Stomach smooth muscle (tissue), 2 donors: Measurements from ENCODE around the gene AMBRA1.

Experiments
- H3K27ac ChIP-seq: one replicate; pipeline ENCODE4 v1.7.0; 2013; ENCODE audit warnings: mild to moderate bottlenecking, low read length, inconsistent platforms
- H3K27me3 ChIP-seq, 2 donors: one replicate each; pipeline ENCODE4 v1.7.0; 2013; ENCODE audit warnings: low read length in 2 of 2; ENCODE audit not compliant: insufficient read depth in 2 of 2, control insufficient read depth in 1 of 2
- H3K36me3 ChIP-seq, 2 donors: one replicate each; pipeline ENCODE4 v1.7.0; 2013; ENCODE audit warnings: low read length in 2 of 2; ENCODE audit not compliant: control insufficient read depth in 2 of 2, insufficient read depth in 2 of 2
- H3K4me1 ChIP-seq: one replicate; pipeline ENCODE4 v1.7.0; 2013; ENCODE audit warnings: low read length; ENCODE audit not compliant: control insufficient read depth, insufficient read depth
- H3K4me3 ChIP-seq, 2 donors: one replicate each; pipeline ENCODE4 v1.7.0; 2013; ENCODE audit warnings: low read length in 2 of 2
- H3K9ac ChIP-seq, 2 donors: one replicate each; pipeline ENCODE4 v1.7.0; 2013; ENCODE audit warnings: low read length in 2 of 2, mild to moderate bottlenecking in 1 of 2
- H3K9me3 ChIP-seq, 2 donors: one replicate each; pipeline ENCODE4 v1.7.0; 2013; ENCODE audit warnings: low read length in 2 of 2; ENCODE audit not compliant: control insufficient read depth in 2 of 2
- donor health status: healthy.
- donor health status: Pancreatic carcinoma.

The AMBRA1 gene

GRCh38 chr11:46386674-46387073, 207.1 kb downstream of the AMBRA1 start:
- Histone ChIP-seq H3K4me3 (no peak overlapping the region), H3K9ac (no peak overlapping the region), H3K9me3 (no peaks in the 10 kb centered on the region), H3K36me3 (no peaks in the 10 kb centered on the region), H3K4me1 (peaks cover 30% of the 10 kb centered on the region), H3K27me3 (peaks cover 40 to 84% of the 10 kb centered on the region in 2 donors), H3K27ac (no peak overlapping the region)

- no peaks in the 10 kb centered on the region for H3K36me3 ChIP-seq
- no peaks in the 10 kb centered on the region for H3K9me3 ChIP-seq
- H3K4me1 ChIP-seq, result peaks cover 31% of the 10 kb centered on the region
- no peak overlapping the region for H3K9ac ChIP-seq
- H3K27me3 ChIP-seq, result peaks cover 40 to 80% of the 10 kb centered on the region in 2 donors
- H3K4me3 ChIP-seq, result no peak overlapping the region
- H3K27ac ChIP-seq, result no peak overlapping the region
These were observed 207.7 kb downstream of the AMBRA1 start for GRCh38 chr11:46386005-46386578.

GRCh38 chr11:46385169-46386004, 208.4 kb downstream of the AMBRA1 start:
- H3K36me3 ChIP-seq, result no peaks in the 10 kb centered on the region
- no peak overlapping the region for H3K27ac ChIP-seq
- peaks cover 35 to 73% of the 10 kb centered on the region in 2 donors for H3K27me3 ChIP-seq
- no peak overlapping the region for H3K9ac ChIP-seq
- H3K4me3 ChIP-seq, result no peak overlapping the region
- H3K4me1 ChIP-seq, result peaks cover 35% of the 10 kb centered on the region
- H3K9me3 ChIP-seq, result no peaks in the 10 kb centered on the region

GRCh38 chr11:46383974-46384701, 209.7 kb downstream of the AMBRA1 start:
- no peaks in the 10 kb centered on the region for H3K9me3 ChIP-seq
- H3K36me3 ChIP-seq, result no peaks in the 10 kb centered on the region
- H3K4me3 ChIP-seq, result no peak overlapping the region
- H3K27me3 ChIP-seq, result peaks cover 26 to 60% of the 10 kb centered on the region in 2 donors
- H3K27ac ChIP-seq, result no peak overlapping the region
- H3K4me1 ChIP-seq, result peaks cover 29% of the 10 kb centered on the region
- no peak overlapping the region for H3K9ac ChIP-seq

GRCh38 chr11:46383404-46383758, 210.4 kb downstream of the AMBRA1 start:
- H3K36me3 ChIP-seq, result no peaks in the 10 kb centered on the region
- no peak overlapping the region for H3K27ac ChIP-seq
- H3K4me3 ChIP-seq, result no peak overlapping the region
- peaks cover 21 to 53% of the 10 kb centered on the region in 2 donors for H3K27me3 ChIP-seq
- H3K9me3 ChIP-seq, result no peaks in the 10 kb centered on the region
- H3K9ac ChIP-seq, result no peak overlapping the region
- peaks cover 27% of the 10 kb centered on the region for H3K4me1 ChIP-seq

- Histone ChIP-seq H3K27me3 (peaks cover 16 to 48% of the 10 kb centered on the region in 2 donors), H3K4me1 (peaks cover 24% of the 10 kb centered on the region), H3K9ac (peak overlapping the region in 1 of 2 donors; percentile 5), H3K9me3 (no peaks in the 10 kb centered on the region), H3K4me3 (peak overlapping the region; percentile 59 to 72), H3K36me3 (no peaks in the 10 kb centered on the region), H3K27ac (no peak overlapping the region)
These were observed 211.0 kb downstream of the AMBRA1 start for GRCh38 chr11:46382646-46383403.

- H3K27me3 ChIP-seq, result peaks cover 12 to 40% of the 10 kb centered on the region in 2 donors
- H3K4me3 ChIP-seq, result peak overlapping the region; percentile 59 to 72
- no peak overlapping the region for H3K27ac ChIP-seq
- H3K9me3 ChIP-seq, result no peaks in the 10 kb centered on the region
- peak overlapping the region in 1 of 2 donors; percentile 21 for H3K9ac ChIP-seq
- peaks cover 24% of the 10 kb centered on the region for H3K4me1 ChIP-seq
- H3K36me3 ChIP-seq, result no peaks in the 10 kb centered on the region
These were observed 211.8 kb downstream of the AMBRA1 start for GRCh38 chr11:46381819-46382645.

GRCh38 chr11:46381048-46381818, 212.6 kb downstream of the AMBRA1 start, which contains the start of gene MDK:
Gene MDK (plus strand): TSS chr11:46381669. CDS start chr11:46382058, 389 bp downstream.
- Histone ChIP-seq H3K4me1 (peaks cover 24% of the 10 kb centered on the region), H3K27me3 (peaks cover 5 to 32% of the 10 kb centered on the region in 2 donors), H3K36me3 (peaks cover 0 to 5% of the 10 kb centered on the region in 2 donors), H3K9ac (peak within 1 kb of the TSS; percentile 66 to 76), H3K9me3 (no peaks in the 10 kb centered on the region), H3K4me3 (peak within 1 kb of the TSS; percentile 73 to 78), H3K27ac (peak within 1 kb of the TSS; percentile 53)

GRCh38 chr11:46380340-46381047, 213.3 kb downstream of the AMBRA1 start:
- Histone ChIP-seq H3K4me3 (peak overlapping the region; percentile 73 to 78), H3K4me1 (peaks cover 24% of the 10 kb centered on the region), H3K27ac (peak overlapping the region; percentile 53), H3K9me3 (no peaks in the 10 kb centered on the region), H3K27me3 (peaks cover 2 to 27% of the 10 kb centered on the region in 2 donors), H3K9ac (peak overlapping the region; percentile 66 to 76), H3K36me3 (peaks cover 0 to 9% of the 10 kb centered on the region in 2 donors)
